Upper lobe of left lung (tissue), 4 donors: Measurements from ENCODE around the gene FRMPD4.

Source experiments
- POLR2A ChIP-seq, 4 donors: fragments of 450-650 bp; IDR thresholded peaks; one replicate each; pipeline ENCODE4 v1.5.1; 2016 to 2017; ENCODE audit warnings: antibody characterized with exemption in 4 of 4, mild to moderate bottlenecking in 2 of 4
- POLR2AphosphoS5 ChIP-seq, 2 donors: sonication (generic); formaldehyde crosslinking; IDR thresholded peaks; one replicate each; pipeline ENCODE4 v1.5.1; 2017; ENCODE audit warnings: antibody characterized with exemption in 2 of 2

DNA sequence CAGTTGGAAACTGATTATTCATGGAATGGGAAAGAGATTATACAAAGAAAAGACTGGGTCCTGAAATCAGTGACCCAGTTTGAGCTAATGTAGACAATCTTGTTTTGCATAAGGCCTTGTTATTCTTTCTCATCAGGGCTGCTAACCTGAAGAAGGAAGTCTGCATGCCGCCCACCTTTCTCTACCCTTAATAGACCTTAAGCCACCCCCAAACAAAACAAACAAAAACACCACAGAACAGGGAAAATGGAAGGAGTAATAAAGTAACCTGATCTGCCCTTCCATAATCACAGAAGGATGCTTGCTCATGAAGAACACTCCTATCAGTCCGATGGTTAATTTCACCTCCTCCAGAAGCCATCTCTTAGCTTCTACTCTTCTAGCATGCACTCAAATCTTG, 288.1 kb downstream of the FRMPD4 start:
- no peak for TF ChIP-seq POLR2AphosphoS5 (IDR thresholded peaks at IDR 0.05)
- no peak for TF ChIP-seq POLR2A (IDR thresholded peaks at IDR 0.05)
